Measurements from ENCODE around the gene SYTL3.
"Not testable (repeated sequence)": the region's sequence is repeated elsewhere in the genome, so short reads cannot be mapped to it uniquely, and the experiment has no call there.

SYTL3 gene

GRCh38 chr6:158661156-158661685, 11.4 kb downstream of the SYTL3 start:
- H3K4me3 ChIP-seq (ENCODE audit: low read length), result no peak overlapping the region
- no peaks in the 10 kb centered on the region for H3K27me3 ChIP-seq (ENCODE audit: control insufficient read depth, insufficient read depth, low read length)
- peaks cover 11% of the 10 kb centered on the region for H3K4me1 ChIP-seq (ENCODE audit: control insufficient read depth, low read depth, low read length)
- H3K27ac ChIP-seq (ENCODE audit: low read length), result no peak overlapping the region
- H3K36me3 ChIP-seq (ENCODE audit: control insufficient read depth, low read depth, low read length), result no peaks in the 10 kb centered on the region
- no peak overlapping the region for H3K9ac ChIP-seq (ENCODE audit: low read length)
- no peaks in the 10 kb centered on the region for H3K9me3 ChIP-seq (ENCODE audit: control insufficient read depth, low read depth, low read length)

DNA sequence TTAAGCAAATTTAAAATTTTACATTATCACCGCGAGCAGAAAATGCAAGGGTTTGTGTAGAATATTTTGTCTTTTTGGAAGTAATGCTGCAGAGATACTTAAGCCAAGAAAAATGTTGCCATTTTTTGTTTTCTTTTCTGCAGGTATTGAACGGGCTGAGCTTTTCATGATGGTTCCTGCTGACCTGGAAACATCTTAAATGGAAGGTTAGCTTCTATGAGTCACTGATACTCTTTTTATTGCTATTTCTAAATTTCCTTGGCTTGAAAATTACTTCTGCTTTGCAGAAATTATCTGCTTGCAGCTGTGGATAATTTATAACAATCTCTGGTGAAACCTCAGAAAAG, 12.7 kb downstream of the SYTL3 start:
- Histone ChIP-seq H3K9me3 (ENCODE audit: control insufficient read depth, low read depth, low read length) (no peaks in the 10 kb centered on the region), H3K27me3 (ENCODE audit: control insufficient read depth, insufficient read depth, low read length) (no peaks in the 10 kb centered on the region), H3K4me1 (ENCODE audit: control insufficient read depth, low read depth, low read length) (peaks cover 11% of the 10 kb centered on the region), H3K36me3 (ENCODE audit: control insufficient read depth, low read depth, low read length) (no peaks in the 10 kb centered on the region), H3K27ac (ENCODE audit: low read length) (no peak overlapping the region), H3K9ac (ENCODE audit: low read length) (no peak overlapping the region), H3K4me3 (ENCODE audit: low read length) (no peak overlapping the region)

- H3K27me3 ChIP-seq (ENCODE audit: control insufficient read depth, insufficient read depth, low read length), result no peaks in the 10 kb centered on the region
- H3K4me1 ChIP-seq (ENCODE audit: control insufficient read depth, low read depth, low read length), result peaks cover 11% of the 10 kb centered on the region
- H3K9ac ChIP-seq (ENCODE audit: low read length), result no peak overlapping the region
- H3K4me3 ChIP-seq (ENCODE audit: low read length), result no peak overlapping the region
- no peaks in the 10 kb centered on the region for H3K9me3 ChIP-seq (ENCODE audit: control insufficient read depth, low read depth, low read length)
- H3K36me3 ChIP-seq (ENCODE audit: control insufficient read depth, low read depth, low read length), result no peaks in the 10 kb centered on the region
- no peak overlapping the region for H3K27ac ChIP-seq (ENCODE audit: low read length)
Observed at GRCh38 chr6:158662954-158663624, 13.2 kb downstream of the SYTL3 start.

DNA sequence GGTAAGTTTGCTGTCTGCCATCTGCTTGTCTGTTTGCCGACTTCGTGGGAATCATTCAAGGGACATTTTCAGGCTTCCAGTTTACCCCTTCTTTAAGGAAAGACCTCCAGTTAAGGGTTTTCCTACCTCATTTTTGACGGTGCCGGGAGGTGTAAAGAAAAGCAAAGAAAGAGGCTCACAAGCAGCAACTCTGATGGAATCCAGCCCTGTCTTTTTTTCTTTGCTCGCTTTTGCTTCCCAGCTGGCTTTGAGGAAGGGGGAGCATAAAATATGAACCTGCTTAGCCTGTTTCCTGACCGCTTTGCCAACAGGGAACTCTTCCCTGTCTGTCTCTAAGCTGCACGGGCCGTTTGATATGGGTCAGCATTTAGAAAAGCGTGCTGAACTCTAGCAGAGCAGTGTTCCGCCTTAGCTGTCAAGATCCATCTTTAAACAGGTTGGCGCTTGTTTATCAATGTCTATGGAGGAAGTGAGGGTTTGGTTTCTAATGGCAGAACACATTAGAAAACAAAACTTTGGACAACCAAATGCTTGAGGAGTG, 13.8 kb downstream of the SYTL3 start:
- Histone ChIP-seq H3K36me3 (ENCODE audit: control insufficient read depth, low read depth, low read length) (no peaks in the 10 kb centered on the region), H3K4me3 (ENCODE audit: low read length) (no peak overlapping the region), H3K9ac (ENCODE audit: low read length) (no peak overlapping the region), H3K27me3 (ENCODE audit: control insufficient read depth, insufficient read depth, low read length) (no peaks in the 10 kb centered on the region), H3K9me3 (ENCODE audit: control insufficient read depth, low read depth, low read length) (no peaks in the 10 kb centered on the region), H3K4me1 (ENCODE audit: control insufficient read depth, low read depth, low read length) (peaks cover 11% of the 10 kb centered on the region), H3K27ac (ENCODE audit: low read length) (no peak overlapping the region)

GRCh38 chr6:158665332-158665731, 15.5 kb downstream of the SYTL3 start:
- H3K36me3 ChIP-seq (ENCODE audit: control insufficient read depth, low read depth, low read length), result no peaks in the 10 kb centered on the region
- no peak overlapping the region for H3K9ac ChIP-seq (ENCODE audit: low read length)
- no peak overlapping the region for H3K27ac ChIP-seq (ENCODE audit: low read length)
- H3K9me3 ChIP-seq (ENCODE audit: control insufficient read depth, low read depth, low read length), result no peaks in the 10 kb centered on the region
- H3K4me3 ChIP-seq (ENCODE audit: low read length), result no peak overlapping the region
- peaks cover 11% of the 10 kb centered on the region for H3K4me1 ChIP-seq (ENCODE audit: control insufficient read depth, low read depth, low read length)
- no peaks in the 10 kb centered on the region for H3K27me3 ChIP-seq (ENCODE audit: control insufficient read depth, insufficient read depth, low read length)

DNA sequence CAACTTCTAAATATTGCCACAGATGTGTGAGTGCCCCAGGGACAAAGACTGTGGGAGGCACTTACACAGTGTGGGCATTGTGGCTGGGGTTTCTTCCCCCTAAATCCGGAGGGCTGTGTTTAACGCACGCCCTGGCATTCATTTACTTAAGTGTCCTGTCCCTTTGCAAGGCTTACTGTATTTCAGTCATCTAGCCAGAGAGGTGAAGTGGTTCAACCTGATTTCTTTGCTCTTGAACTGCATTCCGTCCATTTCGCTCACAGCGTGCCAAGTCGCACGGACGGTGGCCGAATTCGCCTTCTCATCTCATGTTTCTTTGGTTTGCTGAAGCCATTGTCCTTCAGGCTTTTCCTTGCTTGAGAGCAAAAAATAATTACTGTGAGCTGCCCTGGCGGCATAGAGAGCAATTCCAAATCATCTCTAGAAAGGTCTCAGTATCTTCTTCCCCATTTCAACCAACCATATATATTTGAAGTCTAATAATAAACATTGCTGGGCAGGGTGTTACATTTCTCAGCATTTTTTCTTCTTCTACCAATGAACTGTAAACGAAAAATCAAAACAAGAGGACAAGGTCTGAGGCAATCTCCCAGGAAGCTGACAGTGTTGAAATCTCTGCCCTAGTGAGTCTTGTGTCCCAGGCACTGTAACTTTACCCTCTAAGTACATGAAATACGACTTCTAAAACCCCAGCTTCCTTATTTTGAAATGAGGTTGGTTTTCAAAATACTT, 16.9 kb downstream of the SYTL3 start:
- Histone ChIP-seq H3K9ac (ENCODE audit: low read length) (no peak overlapping the region), H3K36me3 (ENCODE audit: control insufficient read depth, low read depth, low read length) (no peaks in the 10 kb centered on the region), H3K4me3 (ENCODE audit: low read length) (no peak overlapping the region), H3K27me3 (ENCODE audit: control insufficient read depth, insufficient read depth, low read length) (no peaks in the 10 kb centered on the region), H3K9me3 (ENCODE audit: control insufficient read depth, low read depth, low read length) (no peaks in the 10 kb centered on the region), H3K27ac (ENCODE audit: low read length) (no peak overlapping the region), H3K4me1 (ENCODE audit: control insufficient read depth, low read depth, low read length) (peaks cover 11% of the 10 kb centered on the region)

- H3K9ac ChIP-seq (ENCODE audit: low read length), result no peak overlapping the region
- no peaks in the 10 kb centered on the region for H3K27me3 ChIP-seq (ENCODE audit: control insufficient read depth, insufficient read depth, low read length)
- no peaks in the 10 kb centered on the region for H3K36me3 ChIP-seq (ENCODE audit: control insufficient read depth, low read depth, low read length)
- H3K27ac ChIP-seq (ENCODE audit: low read length), result no peak overlapping the region
- no peak overlapping the region for H3K4me3 ChIP-seq (ENCODE audit: low read length)
- H3K4me1 ChIP-seq (ENCODE audit: control insufficient read depth, low read depth, low read length), result peaks cover 11% of the 10 kb centered on the region
- H3K9me3 ChIP-seq (ENCODE audit: control insufficient read depth, low read depth, low read length), result no peaks in the 10 kb centered on the region
Observed at GRCh38 chr6:158667360-158667981, 17.6 kb downstream of the SYTL3 start.

GRCh38 chr6:158668707-158669103, 18.9 kb downstream of the SYTL3 start:
- Histone ChIP-seq H3K9ac (ENCODE audit: low read length) (no peak overlapping the region), H3K27me3 (ENCODE audit: control insufficient read depth, insufficient read depth, low read length) (no peaks in the 10 kb centered on the region), H3K4me1 (ENCODE audit: control insufficient read depth, low read depth, low read length) (no peaks in the 10 kb centered on the region), H3K9me3 (ENCODE audit: control insufficient read depth, low read depth, low read length) (no peaks in the 10 kb centered on the region), H3K27ac (ENCODE audit: low read length) (no peak overlapping the region), H3K4me3 (ENCODE audit: low read length) (no peak overlapping the region), H3K36me3 (ENCODE audit: control insufficient read depth, low read depth, low read length) (no peaks in the 10 kb centered on the region)

DNA sequence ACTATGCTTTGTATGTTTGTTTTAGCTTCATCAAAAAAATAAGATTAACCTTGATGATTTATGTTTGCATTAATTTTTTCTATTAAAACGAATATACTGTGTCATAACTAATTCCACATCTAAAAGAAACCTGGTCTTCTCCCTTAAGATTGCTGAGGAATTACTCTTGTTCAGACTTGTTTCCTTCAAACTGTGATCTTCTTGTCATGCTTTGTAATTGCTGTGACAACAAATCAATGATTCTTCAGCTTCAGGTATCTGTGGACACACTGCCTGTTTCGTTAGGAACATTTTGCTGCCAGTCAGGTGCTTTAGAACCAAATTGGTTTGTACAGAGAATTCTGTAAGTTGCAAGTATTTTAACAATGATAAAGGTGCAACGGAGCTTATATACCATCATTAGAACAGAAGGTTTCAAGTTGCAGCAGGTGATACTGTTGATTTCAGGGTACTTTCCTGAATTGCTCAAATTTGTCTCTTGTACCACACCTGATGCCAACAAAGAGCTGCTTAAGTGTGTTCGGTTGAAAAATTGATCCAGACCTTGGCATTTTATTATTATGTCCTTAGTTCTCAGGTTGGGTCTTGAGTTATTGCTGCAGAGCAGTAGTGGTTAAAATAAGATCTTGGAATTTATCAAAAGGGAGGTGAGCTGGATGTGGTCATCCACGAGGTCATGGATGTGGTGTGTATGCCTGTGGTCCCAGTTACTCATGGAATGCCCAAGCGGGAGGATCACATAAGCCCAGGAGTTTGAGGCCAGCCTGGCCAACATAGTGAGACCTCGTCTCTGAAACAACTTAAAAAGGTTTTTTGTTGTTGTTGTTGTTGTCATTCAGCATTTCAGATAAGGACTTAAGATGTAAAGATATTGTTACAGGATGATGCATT, 19.5 kb downstream of the SYTL3 start:
- H3K9ac ChIP-seq (ENCODE audit: low read length), result no peak overlapping the region
- H3K27ac ChIP-seq (ENCODE audit: low read length), result no peak overlapping the region
- H3K4me1 ChIP-seq (ENCODE audit: control insufficient read depth, low read depth, low read length), result no peaks in the 10 kb centered on the region
- H3K27me3 ChIP-seq (ENCODE audit: control insufficient read depth, insufficient read depth, low read length), result no peaks in the 10 kb centered on the region
- no peak overlapping the region for H3K4me3 ChIP-seq (ENCODE audit: low read length)
- H3K9me3 ChIP-seq (ENCODE audit: control insufficient read depth, low read depth, low read length), result no peaks in the 10 kb centered on the region
- no peaks in the 10 kb centered on the region for H3K36me3 ChIP-seq (ENCODE audit: control insufficient read depth, low read depth, low read length)

- not testable (repeated sequence) for H3K36me3 ChIP-seq (ENCODE audit: control insufficient read depth, low read depth, low read length); H3K4me1 ChIP-seq (ENCODE audit: control insufficient read depth, low read depth, low read length); H3K9me3 ChIP-seq (ENCODE audit: control insufficient read depth, low read depth, low read length); H3K27ac ChIP-seq (ENCODE audit: low read length); H3K9ac ChIP-seq (ENCODE audit: low read length); H3K27me3 ChIP-seq (ENCODE audit: control insufficient read depth, insufficient read depth, low read length); H3K4me3 ChIP-seq (ENCODE audit: low read length)
Observed at GRCh38 chr6:158672119-158672518, 22.3 kb downstream of the SYTL3 start.

DNA sequence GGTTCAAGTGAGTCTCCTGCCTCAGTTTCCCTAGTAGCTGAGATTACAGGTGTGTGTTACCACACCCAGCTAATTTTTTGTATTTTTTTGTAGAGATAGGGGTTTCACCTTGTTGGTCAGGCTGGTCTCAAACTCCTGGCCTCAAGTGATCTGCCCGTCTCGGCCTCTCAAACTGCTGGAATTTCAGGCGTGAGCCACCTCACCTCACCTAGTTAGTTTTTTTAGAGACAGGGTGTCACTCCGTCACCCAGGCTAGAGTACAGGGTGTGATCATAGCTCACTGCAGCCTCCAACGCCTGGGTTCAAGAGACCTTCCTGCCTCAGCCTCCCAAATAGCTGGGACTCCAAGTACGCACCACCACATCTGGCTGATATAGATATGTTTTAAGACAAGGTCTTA, 22.9 kb downstream of the SYTL3 start:
- no peaks in the 10 kb centered on the region for H3K9me3 ChIP-seq (ENCODE audit: control insufficient read depth, low read depth, low read length)
- no peaks in the 10 kb centered on the region for H3K27me3 ChIP-seq (ENCODE audit: control insufficient read depth, insufficient read depth, low read length)
- H3K27ac ChIP-seq (ENCODE audit: low read length), result no peak overlapping the region
- no peak overlapping the region for H3K9ac ChIP-seq (ENCODE audit: low read length)
- H3K4me3 ChIP-seq (ENCODE audit: low read length), result no peak overlapping the region
- no peaks in the 10 kb centered on the region for H3K4me1 ChIP-seq (ENCODE audit: control insufficient read depth, low read depth, low read length)
- H3K36me3 ChIP-seq (ENCODE audit: control insufficient read depth, low read depth, low read length), result no peaks in the 10 kb centered on the region
